C4-2B (cell line): Measurements from ENCODE around the gene GPX2.

Experiments used
- CTCF ChIP-seq: fragments of 450-650 bp; conservative IDR thresholded peaks from 2 replicates; pipeline ENCODE4 v1.5.1; 2017; ENCODE audit warnings: mild to moderate bottlenecking
- ZFX ChIP-seq: fragments of 450-650 bp; IDR thresholded peaks from 2 replicates; pipeline ENCODE4 v1.6.1; 2017

GRCh38 chr14:64951291-64951690, 8.7 kb upstream of the GPX2 start:
- TF ChIP-seq CTCF: no peak
- TF ChIP-seq ZFX: no peak
